ENCODE data around the gene ADCY1.

ADCY1 gene

DNA sequence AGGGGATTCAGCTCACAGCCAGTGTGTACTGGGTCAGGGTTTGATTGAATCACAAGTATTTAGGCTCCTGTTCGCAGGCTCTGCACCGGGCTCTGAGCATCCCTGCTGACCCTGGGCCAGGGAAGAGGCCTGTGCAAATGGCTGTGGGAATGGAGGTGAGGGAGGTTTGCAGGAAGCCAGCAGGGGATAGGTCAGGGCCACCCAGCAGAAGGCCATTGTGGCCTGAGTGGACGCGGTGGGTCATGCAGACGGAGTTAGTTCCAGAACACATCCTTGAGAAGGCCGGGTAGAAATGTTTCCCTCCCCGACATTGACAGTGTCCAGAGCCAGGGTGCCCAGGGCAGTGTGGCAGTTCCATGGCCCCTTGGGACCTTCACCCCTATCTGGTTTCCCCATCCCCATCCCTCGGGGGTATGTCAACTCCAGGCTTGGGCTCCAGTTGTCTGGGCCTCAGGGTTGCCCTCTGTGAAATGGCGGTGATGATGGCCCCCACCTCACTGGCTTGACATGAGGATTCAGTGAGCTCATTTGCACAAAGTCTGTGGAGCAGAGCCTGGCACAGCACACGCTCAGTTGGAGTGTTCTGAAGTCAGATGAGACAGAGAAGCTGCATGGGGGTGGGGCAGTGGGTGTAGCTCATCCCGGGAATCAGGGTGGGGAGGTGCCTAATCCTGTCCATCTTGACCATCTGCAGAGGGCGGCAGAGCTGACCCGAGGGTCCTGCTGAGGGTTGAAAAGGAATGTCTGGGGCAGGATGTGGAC, 107.6 kb downstream of the ADCY1 start:
- DNase-seq, result no peak

DNA sequence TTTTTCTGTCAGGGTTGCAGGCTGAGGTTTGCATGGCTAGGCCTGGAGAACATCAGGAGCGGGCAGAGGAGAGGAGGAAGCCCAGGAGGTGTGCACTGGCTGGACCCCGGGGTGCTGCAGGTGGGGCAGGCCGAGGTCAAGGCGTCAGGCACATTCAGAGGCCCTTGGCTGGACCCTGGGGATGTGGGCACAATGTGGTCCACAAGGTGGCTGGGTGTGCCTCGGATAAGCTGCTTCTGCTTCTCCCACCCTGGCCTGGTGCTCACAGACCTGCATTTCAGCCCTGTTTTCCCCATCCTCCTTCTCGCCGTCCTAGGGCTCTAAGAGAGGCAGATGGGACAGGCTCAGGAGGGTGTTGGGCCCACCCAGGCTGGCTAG, 108.2 kb downstream of the ADCY1 start:
- no peak for DNase-seq

DNA sequence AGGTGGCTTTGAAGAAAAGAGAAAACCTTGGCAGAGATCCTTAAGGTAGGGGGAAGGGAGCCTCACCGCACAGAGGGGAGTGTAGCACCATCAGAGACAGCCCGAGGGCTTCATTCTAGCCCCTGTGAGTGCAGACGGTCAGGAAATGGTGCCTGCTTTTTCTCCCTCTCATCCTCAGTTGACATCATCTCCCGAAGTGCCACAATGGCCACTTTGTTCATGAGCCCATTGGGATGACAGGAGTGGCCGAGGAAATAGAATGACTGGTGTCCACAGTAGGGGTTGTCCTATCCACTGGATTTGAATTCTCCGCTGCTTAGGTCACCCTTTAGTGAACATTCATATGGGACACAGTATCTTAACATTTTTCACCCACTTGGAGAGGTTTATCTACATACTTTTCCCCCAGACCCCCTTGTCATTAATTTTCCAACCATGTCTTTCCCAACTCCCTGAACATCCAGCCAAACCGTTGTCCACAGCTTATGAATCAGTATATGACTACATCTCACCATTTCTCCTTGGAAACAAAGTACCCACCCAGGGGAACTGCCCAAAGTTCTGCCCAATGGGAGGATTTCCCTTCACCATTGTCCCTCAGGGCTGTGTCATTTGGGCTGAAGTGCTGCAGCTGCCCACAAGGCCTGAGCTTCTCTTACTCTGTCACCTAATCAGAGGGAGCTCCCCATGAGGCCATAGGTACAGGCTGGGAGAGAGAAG, 108.8 kb downstream of the ADCY1 start:
- no peak for DNase-seq

DNA sequence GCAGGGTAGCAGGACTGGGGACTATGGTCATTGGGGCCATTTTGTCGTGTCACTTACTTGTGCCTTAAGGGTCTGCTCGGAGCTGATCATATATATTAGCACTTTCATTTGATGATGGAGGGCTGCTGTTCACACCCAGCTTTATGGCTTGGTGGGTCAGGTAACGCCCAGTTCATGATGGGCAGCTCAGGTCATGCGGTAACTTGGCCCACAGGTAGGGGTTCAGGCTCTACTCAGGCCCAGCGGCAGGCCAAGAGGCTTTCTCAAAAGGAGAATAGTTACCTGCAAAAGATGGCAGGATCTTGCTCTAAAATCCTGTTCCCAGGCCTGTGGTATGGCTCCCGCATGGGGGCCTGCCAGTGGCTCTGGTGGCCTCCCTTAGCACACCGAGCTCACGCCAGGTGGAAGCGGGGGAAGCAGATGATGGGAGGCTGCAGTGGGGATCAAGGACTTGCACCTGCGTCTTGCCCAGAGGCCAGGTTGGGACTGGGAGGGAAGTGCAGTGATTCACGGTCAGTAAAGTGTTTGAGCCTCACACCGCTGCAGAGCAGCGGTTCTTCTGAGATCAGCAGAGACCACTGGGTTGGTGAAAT, 109.5 kb downstream of the ADCY1 start:
- DNase-seq, result no peak

DNA sequence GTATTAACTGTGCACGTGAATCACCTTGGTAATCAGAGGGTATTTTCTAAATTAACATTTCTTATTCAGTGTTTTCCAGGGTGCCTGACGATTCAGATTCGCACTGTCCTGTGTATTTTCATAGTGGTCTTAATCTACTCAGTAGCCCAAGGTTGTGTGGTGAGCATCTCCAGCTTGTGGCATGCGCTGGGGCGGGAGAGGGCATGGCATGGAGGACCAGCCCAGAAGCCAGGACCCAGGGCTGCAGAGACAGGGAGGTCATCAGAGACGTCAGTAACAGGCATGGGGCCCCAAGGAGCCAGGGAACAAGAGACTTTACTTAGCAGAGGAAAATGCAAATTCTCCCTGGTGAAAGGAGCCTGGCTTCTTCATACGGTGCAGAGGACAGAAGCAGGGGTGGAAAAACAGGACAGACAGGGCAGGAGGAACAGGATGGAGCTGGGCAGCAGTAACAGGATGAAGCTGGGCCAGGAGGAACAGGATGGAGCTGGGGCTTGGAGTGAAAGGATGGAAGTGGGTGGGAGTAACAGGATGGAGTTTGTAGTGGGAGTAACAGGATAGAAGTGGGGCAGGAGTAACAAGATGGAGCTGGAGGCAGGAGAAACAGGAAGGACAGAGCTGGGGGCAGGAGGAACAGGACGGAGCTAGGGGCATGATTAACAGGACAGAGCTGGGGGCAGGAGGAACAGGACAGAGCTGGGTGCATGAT, 110.9 kb downstream of the ADCY1 start:
- no peak for DNase-seq

DNA sequence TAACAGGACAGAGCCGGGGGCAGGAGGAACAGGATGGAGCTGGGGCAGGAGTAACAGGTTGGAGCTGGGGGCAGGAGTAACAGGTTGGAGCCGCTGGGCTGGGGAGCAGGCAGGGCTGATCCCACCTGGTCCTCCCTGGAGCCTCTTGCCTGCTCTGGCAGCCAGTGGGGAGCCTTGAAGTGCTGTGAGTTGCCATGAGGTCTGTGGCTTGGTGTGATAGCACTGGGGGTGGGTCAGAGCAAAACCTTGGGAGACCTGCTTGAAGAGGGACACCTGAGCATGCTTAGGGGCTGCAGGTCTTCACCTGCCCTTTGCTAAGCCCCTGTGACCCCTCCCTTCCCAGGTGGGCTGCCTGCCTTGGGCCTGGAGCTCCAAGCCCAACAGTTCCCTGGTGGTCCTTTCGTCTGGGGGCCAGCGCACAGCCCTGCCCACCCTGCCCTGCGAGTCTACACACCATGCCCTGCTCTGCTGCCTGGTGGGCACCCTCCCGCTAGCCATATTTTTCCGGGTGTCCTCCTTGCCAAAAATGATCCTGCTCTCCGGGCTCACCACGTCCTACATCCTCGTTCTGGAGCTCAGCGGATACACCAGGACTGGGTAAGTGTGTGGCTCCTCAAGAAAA, 111.6 kb downstream of the ADCY1 start:
- DNase-seq, result no peak

DNA sequence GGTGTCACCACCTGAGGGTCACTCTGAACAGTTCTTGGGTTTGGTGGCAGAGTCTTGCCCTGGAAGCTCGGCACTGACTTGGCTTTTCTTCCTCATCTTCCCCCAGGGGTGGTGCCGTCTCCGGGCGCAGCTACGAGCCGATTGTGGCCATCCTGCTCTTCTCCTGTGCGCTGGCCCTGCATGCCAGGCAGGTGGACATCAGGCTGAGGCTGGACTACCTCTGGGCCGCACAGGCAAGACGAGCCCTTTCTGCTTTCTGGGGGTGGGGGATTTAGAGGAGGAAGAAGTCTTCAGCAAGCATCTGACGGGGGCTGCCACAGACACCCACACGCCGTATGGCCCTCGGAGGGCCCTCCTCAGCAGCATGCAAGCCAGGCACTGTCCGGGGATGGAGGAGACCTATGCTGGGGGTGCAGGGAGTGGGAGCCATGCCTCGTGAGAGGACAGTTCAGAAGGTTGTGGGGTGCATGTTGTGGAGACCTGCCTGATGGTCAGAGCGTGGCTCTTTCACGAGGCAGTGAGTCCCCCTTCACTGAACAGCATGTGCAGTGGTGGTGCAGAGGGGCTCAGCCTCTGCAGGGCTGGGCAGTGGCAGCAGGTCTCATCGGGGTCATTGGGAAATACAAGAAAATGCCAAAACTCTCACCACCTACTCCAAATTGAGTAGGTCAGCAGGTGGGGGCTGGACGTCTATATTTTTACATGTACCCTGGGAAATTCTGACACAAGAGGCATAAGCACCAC, 112.4 kb downstream of the ADCY1 start:
- DNase-seq, result no peak

DNA sequence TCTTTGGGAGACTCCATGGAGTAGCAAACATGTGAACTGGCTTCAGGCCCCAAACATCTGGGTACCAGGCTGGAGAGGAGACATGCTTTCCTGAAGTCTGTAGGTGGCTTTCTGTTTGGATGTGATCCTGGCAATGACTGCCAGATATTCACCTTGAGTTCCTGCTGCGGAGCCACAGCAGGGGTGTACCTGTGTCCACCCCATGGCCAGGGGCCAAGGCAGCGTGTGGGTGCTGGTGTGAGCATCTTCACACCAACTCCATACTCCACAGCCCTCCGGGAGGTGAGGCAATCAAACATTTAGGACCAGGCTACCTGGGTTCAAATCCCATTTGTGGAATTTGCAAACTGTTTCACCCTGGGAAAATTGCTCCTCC, 113.0 kb downstream of the ADCY1 start:
- DNase-seq, result no peak

DNA sequence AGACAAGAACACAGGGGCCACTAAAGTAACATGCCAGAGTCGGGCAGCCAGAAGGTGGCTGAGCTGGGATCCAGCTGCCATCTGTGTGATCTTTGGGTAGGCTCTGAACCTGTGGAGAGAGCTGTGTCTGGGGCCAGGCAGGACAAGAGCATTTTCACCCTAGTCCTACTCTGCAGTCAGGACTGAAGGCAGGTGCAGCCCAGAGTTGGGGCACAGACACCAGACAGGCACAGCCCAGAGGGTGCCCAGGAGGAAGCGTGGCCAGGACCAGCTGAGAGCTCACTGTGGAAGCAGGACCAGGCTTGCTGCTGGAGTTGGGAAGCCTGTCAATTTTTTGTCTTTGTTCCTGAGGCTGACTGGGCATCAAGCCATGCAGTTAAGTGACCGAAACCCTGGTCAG, 113.6 kb downstream of the ADCY1 start:
- no peak for DNase-seq

DNA sequence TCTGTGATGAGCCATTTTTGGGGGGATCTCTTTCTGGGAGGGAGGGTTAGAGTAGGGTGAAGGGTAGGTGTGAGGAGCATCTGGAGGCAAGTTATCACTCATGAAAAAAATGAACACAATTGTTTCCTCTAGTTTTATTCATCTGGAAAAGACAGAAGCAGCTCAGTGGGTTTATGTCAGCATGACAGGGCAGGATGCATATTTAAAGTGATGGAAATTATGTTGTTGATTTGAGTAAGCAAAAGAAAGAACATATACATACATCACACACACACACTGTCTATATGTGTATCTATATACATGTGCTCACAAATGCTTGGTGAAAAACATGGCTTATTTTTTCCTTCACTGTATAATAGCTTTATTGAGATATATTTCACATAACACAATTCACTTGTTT, 114.2 kb downstream of the ADCY1 start:
- DNase-seq, result no peak

DNA sequence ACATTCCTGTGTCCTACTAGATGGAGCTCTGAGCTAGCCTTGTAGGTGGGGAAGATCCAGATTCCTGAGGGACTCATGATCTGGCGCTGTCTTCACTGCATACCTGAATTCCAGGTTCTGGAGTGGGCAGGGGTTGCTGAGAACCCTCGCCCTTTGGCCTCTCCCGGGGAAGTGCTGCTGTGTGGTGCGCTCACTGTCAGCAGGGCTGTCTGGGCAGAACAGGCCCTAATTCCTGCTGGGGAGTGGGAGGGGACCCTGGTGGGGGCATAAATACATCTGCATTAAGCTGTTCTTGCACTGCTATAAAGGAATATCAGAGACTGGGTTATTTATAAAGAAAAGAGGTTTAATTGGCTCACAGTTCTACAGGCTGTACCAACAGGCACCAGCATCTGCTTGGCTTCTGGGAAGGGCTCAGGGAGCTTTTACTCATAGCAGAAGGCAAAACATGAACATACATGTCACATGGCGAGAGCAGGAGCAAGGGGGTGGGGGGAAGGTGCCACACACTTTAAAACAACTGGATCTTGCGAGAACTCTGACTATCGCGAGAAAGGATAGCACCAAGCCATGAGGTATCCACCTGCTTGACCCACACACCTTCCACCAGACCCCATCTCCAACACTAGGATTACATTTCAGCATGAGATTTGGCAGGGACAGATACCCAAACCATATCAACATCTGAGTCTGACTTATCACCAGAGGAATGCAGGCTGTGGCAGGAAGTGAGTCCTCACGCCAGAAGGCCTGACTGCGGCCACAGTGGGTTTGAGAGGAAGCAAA, 115.0 kb downstream of the ADCY1 start:
- no peak for DNase-seq

DNA sequence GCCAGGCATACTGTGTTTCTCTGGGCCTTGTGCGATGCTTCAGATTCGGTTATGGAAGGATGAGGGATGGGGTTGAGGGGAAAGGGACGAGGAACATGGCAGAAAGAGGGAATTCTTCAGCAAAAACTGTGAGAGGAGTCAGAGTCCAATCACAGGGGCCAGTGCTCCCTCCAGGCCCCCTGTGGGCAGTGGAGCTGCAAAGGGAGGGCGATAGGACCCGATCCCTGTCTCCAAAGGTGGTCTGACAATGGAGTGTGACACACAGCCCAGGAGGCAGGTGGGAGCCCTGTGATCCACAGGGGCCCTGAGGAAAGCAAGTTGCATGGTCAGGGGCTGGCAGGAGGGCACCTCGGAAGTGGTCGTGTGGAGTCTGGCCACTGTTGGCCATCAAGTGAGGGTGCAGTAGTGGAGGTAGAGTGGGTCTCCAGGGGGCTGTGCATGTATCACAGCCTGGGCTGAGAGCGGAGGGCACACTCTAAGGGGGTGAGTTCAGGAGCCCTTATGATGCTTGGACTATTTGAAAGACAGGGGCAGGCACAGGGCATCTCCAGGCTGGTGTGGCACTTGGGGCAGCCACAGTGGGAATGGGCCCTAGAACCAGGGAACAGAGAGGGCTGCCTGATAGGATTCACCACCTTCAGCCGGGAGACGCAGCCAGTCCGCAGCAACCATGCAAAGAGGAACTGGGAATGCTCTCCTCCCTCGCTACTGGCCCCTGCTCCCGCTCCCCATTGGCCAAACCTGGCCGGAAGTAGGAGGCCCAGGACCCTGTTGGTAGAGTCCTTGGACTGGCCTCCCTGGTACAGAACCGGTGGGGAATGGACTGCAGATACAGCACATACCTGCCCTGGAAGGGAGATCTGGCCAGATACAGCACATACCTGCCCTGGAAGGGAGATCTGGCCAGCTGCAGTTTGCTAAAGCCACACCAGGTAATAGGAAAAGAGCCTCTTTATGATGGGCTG, 115.9 kb downstream of the ADCY1 start:
- no peak for DNase-seq

DNA sequence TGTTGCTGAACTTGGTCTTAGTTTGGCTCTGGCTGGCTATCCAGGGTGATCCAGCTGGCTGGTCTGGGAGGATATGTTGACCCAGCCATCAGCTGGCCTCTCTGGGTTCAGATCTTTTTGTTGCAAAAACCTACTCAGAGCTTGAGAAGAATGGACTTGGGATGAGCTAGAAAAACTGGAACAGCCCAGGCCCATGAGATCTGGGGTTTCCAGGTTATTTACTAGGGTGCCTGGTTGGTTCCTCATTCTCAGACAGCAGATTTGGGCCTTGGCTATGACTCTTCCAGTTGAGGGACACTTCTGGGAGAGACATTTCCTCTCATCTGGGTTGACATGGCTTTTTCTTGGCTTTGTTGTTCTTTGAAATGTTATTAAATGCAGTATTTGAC, 116.6 kb downstream of the ADCY1 start:
- DNase-seq, result no peak

DNA sequence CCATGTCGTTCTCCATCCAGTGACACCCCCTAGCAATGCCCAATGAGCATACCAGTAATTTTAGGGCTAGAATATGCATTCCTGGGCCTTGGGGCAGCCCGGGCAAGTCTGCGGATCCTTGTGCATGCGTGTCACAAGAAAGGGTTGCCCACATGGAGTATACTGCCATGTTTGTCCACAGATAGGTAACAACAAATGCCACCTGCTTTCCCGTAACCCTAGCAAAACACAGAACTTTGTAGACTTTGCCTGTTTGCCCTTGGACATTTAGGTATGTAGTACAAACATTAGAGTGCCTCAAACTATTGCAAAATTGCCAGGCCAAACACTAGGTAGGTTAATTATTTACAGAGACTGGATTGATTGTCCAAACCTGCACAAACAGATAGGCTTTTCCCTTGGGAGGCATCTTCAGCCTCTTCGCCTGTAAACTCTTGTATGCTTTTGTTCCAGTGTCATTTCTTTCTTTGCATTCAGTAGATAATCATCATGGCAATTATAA, 117.0 kb downstream of the ADCY1 start:
- DNase-seq, result no peak

DNA sequence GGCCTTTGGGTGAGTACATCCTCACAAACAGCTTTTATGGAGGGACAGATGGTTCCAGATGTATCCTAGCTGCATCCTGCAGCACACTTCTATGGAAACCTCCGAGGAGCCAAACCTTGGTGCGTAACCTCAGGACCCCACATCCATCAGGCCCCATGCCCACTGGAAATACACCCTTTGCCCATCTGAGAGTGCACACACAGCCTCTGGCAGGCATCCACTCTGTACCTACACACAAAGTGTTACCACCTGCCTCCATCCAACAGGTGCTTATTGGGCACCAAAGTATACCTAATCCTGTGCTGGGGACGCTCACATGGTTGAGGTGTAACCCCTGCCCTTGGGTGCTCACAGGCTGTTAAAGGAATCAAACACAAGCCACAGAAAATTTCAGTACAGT, 117.9 kb downstream of the ADCY1 start:
- DNase-seq, result no peak

DNA sequence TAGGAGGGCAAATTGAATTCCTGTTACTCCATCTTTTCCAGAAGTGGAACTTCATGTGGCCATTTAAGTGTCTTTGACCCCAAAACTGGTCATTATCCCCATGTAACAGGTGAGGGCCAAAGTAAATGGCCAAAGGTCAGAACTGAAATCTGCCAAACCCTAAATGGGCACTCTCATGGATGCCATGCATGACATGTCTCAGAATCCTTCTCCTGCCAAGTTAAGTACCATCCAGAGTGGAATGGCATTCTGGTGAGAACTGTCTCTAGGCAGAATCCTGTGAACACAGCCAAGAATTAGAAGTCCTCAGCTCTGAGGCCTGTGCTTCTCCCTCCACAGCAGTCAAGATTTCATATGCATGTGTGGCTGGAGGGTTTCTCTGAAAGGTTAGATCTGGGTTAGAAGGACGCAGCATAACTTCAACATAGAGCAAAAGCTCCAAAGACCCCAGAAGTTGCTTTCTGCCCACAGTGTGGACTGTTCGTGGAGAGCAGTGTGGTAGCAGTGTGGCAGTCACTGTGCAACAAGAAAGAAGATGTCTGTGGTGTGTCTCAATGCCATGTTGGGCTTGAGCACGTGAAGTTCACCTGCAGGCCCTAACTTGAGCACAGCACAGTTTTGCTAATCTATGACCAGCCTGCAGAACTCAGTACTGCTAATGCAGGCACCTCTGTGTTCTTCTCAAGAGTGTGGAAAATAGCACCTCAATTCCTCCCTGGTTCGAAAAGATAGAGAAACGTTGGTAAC, 121.3 kb downstream of the ADCY1 start:
- DNase-seq, result no peak

DNA sequence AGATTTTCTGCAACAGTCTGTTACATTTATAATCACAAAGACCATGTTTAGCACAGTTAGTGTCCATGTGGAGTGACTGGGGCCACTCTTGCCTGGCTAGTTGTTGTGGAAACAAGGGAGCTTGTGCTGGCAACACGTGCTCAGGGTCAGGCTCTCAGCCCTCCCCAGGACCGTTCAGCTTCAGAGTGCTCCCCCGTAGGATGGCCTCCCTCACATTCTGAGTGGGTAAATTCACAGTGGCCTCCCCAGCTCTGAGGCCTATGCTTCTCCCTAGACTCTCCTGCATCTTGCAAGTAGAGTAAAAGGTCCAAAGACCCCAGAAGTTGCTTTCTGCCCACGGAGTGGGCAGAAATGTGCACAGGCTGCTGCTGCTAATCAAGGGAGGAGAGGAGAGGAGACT, 122.3 kb downstream of the ADCY1 start:
- no peak for DNase-seq

DNA sequence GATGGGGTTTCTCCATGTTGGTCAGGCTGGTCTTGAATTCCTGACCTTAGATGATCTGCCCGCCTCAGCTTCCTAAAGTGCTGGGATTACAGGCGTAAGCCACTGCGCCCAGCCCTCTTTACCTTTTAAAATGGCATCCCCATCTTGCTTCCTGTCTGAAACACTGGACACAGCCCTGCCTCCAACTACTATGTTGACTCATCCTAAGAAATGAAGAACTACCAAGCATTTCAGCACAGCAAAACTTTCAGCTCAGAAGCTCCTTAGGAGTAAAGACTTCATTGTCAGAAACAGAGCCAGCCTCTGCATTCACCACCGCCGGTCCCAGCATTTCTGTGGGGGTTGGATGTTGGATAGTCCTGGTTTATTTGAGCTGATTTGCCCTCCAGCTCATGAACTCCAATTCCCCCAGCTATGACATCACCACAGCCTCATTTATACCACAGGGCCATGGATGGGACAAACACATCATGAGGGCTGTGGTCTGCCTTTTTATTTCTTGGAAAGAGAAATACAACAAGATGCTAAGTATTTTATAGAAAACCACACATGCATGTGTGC, 123.5 kb downstream of the ADCY1 start:
- DNase-seq, result no peak
